ENCODE measurements around the gene NUDT16.
A peak's percentile ranks its signal among the peaks of the same experiment; 100 is the strongest.
"Not testable (repeated sequence)": the region's sequence is repeated elsewhere in the genome, so short reads cannot be mapped to it uniquely, and the experiment has no call there.

Gene NUDT16

GRCh38 chr3:131381445-131382291 is at the start of gene NUDT16:
TSS of gene NUDT16 (plus strand) at chr3:131381774. CDS start at chr3:131381805, 31 bp downstream.
- DNase-seq (ENCODE audit: low read depth in 2 of 2) = peak; percentile 93 to 94

- no peak for DNase-seq (ENCODE audit: low read depth in 2 of 2)
These were observed 42.5 kb upstream of the NUDT16 start for GRCh38 chr3:131338948-131339640.

GRCh38 chr3:131341761-131342160 is 39.8 kb upstream of the NUDT16 start:
- no peak for DNase-seq (ENCODE audit: low read depth in 2 of 2)

GRCh38 chr3:131348911-131349310 is 32.7 kb upstream of the NUDT16 start:
- DNase-seq (ENCODE audit: low read depth in 2 of 2) = no peak

- no peak for DNase-seq (ENCODE audit: low read depth in 2 of 2)
These were observed 32.1 kb upstream of the NUDT16 start for GRCh38 chr3:131349454-131349853.

GRCh38 chr3:131349946-131350347 is 31.6 kb upstream of the NUDT16 start:
- no peak for DNase-seq (ENCODE audit: low read depth in 2 of 2)

DNA sequence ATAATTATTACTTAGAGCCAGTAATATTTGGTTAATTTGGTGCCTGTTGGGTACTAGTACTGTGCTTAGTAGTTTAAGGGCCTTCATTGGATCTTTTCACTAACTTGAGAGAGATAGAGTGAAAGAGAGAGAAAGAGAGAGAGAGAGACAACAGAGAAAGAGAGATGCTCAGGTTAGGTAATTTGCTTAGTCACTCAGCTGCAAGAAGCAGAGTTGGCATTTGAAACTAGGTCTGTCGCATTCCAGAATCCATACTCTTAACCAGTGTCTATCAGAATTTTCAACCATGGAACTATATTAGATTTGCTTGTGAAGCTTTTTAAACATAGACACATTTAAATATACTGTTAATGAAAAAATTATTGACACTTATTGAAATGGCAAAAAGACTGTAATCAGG is 31.1 kb upstream of the NUDT16 start:
- DNase-seq (ENCODE audit: low read depth in 2 of 2) = no peak

DNA sequence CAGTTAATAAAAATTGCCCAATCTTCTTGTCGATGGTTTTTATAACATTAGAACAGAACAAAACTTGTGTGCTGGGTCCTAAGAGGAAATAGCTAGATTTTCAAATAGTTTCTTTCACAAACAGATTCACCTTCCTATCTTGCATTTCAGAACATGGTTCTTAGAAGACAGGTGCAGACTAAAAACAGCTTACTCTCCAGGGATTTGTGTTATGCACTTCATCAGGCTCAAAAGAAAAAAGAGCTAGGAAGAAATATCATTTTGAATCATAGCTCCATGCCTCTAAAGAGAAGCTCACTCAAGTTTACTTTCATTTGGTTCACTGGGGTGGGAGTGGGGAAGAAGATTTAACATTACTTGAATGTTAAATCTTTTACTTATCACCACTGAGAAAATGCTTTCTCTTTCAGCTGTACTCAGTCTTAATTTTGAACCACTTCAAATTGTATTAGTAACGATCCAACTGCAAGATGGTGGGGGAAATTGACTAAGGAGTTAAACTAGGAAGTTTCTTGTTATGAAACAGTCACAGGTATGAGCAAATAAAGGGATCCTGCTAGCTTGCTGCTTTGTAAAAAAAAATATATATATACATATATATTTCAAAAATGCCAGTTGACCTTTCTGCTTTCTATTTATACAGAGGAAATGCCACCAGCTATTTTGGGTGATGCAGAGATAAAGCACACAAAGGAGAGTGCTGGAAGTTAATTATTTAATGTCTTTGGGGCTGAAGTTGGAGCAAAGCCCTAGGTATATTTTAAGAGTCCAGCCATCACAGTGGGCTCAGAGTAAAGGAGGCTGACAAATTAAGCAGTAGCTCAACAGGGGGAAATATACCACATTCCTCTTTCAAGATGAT is 28.3 kb upstream of the NUDT16 start:
- no peak for DNase-seq (ENCODE audit: low read depth in 2 of 2)

DNA sequence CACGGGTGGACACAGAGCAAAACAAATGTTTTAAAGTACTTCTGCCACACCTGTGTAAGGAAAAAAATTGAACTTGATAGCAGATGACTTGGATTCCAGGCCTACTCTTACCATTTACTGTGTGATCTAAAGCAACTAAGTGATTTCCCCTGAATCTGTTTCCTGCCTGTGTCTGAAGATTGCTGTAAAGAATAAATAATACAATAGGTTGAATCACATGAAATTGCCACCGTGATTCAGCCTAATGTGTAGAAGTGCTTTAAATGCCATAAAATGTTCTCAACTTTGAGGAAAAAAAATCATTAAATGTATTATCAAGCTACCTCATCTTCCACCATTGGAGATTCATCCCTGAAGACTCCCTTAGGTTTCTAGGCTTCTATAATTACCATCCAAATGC is 27.6 kb upstream of the NUDT16 start:
- DNase-seq (ENCODE audit: low read depth in 2 of 2) = no peak

GRCh38 chr3:131356006-131356595 is 25.5 kb upstream of the NUDT16 start:
- no peak for DNase-seq (ENCODE audit: low read depth in 2 of 2)

GRCh38 chr3:131357275-131357674 is 24.3 kb upstream of the NUDT16 start:
- DNase-seq (ENCODE audit: low read depth in 2 of 2) = no peak

DNA sequence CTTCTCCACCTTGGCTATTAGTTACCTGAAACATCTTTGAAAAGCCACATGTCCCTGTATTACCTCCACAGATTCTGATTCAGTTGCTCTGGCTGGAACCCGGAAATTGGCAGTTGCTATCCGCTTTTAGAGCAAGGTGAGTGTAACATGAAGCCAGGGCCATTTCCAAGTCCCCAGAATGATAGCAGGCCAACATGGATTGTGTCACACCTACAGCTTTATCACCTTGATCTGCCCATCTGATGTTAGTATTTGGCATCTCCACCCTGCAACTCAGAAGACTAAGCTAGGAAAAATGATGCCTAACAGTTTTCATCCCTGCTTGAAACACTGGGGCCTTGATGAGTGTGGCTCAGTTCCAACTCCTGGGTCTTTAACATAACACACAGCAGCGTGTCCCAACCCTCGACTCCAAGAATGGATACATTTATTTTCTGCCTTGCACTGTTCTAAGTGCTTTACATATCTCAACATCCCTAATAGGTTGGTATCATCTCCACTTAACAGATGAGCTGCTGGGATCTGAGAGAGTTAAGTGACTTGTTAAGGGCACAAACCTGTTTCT is 21.3 kb upstream of the NUDT16 start:
- DNase-seq (ENCODE audit: low read depth in 2 of 2) = no peak

DNA sequence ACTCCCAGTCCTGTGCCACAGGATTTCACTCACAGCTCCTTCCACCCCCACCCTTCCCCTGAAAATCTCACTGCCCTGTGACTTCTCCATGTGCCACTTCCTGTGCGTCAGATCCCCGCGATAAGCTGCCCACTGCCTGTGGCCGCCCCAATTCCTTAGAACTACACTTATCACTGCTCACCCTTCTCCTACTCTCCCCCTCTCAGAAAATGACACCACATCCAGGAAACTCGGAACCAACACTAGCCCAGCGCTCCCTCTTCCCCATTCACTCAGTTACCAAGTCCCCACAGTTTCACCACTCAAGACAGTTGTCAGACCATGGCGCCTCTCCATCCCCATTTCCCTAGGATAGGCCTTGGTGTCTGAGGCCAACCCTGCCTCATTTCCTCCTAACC is 20.5 kb upstream of the NUDT16 start:
- DNase-seq (ENCODE audit: low read depth in 2 of 2) = not testable (repeated sequence)

- no peak for DNase-seq (ENCODE audit: low read depth in 2 of 2)
These were observed 19.8 kb upstream of the NUDT16 start for GRCh38 chr3:131361464-131362421.

DNA sequence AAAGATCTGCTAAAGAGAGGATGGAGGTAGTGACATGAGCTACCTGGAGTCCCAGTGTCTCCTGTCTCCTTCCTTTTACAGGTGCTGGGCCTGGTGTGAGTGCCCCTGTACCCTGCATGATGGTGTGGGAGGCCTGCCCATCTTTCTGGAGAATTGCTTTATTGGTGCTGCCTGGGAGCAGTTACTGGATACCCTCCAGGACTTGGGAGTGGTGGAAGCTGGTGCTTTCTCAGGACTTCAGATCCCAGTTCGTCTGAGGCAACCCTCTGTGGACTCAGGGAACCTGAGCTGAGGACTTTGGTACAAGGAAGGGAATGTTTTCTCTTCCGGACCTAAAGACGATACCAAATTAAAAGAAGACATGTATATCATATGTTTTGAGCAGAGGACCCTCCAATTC is 18.3 kb upstream of the NUDT16 start:
- DNase-seq (ENCODE audit: low read depth in 2 of 2) = no peak

GRCh38 chr3:131370935-131371687 is 10.5 kb upstream of the NUDT16 start:
- DNase-seq (ENCODE audit: low read depth in 2 of 2) = no peak

DNA sequence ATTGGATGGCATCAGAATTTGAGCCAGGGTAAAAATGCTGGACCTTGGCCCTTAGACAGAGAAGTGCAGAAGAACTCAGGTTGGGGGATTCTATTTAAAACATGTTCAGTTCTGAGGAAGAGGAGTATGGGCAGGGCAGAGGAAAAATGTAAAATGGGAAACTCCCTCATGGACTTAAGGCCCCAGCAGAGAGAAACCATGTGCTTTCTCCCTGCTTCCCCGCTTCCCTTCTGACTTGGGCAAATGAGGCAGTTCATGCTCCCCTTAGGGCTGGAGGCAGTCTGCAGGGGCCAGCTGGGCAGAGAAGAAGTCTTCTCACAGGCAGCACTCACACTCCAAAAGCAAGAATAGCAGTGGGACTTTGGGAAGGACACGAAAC is 9.9 kb upstream of the NUDT16 start:
- DNase-seq (ENCODE audit: low read depth in 2 of 2) = no peak

DNA sequence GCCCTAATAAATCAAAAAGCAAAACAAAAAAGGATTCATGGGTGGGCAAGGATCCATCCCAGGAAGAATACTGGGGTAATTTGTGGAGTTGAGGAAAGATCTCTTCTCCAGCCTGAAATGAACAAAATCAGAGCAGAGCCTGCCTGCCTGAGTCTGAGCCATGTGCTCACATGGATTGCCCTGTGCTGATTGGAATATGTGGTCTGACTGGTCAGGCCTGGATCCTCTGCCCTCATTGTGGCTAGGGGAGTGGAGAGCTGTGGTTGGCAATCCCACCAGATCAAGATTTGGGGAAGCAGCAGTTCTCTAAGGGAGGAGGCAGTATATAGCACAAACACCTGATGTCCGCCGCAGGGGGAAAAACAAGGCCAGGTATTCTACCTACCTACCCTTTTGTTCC is 6.8 kb upstream of the NUDT16 start:
- no peak for DNase-seq (ENCODE audit: low read depth in 2 of 2)

GRCh38 chr3:131380821-131381444 is 641 bp upstream of the NUDT16 start:
- not testable (repeated sequence) for DNase-seq (ENCODE audit: low read depth in 2 of 2)
